Measurements from ENCODE around the gene ZC3HAV1L. TPM values are rescaled to one million over a fixed set of nuclear protein-coding genes. Genes with fewer than 3 reads are reported as not detected.

Gene ZC3HAV1L
- total RNA-seq, 1 experiment from 2014 or later = 34.2 TPM

- Histone ChIP-seq H4K20me1 (ENCODE audit: insufficient read depth) (no peaks in the 10 kb centered on the region), H2AFZ (no peak overlapping the region), H3K27me3 (ENCODE audit: insufficient read depth, low read depth) (no peaks in the 10 kb centered on the region), H3K4me2 (0 out of 2 replicates have a peak overlapping the region, but pooled peaks have one; percentile 17), H3K4me1 (replicated peaks; ENCODE audit: insufficient read depth) (no peaks in the 10 kb centered on the region; the same call in 1 of the 2 replicates), H3F3A (ENCODE audit: insufficient read depth, low read depth) (peaks cover 9% of the 10 kb centered on the region; the same call in 1 of the 2 replicates), H3K9me3 (ENCODE audit: insufficient read depth, low read depth) (no peaks in the 10 kb centered on the region), H3K4me3 (no peak overlapping the region), H3K36me3 (ENCODE audit: low read depth) (peaks cover 19% of the 10 kb centered on the region; the same call in 1 of the 2 replicates), H3K27ac (peak overlapping the region; percentile 25; the same call in 1 of the 2 replicates), H3K9me2 (ENCODE audit: insufficient read depth) (no peaks in the 10 kb centered on the region), H3K79me2 (ENCODE audit: low read depth) (no peaks in the 10 kb centered on the region)
- no TSS peak for BruUV-seq (replicated peaks)
- no peak for TF ChIP-seq EZH2 (IDR thresholded peaks at IDR 0.05; ENCODE audit: low read depth)
- TF ChIP-seq CTCF (conservative IDR thresholded peaks at IDR 0.05) = peak; percentile 93
- ChIA-PET CTCF (interaction anchor here (0.6 to 1.9 kb wide), 10 partner anchors 22 to 527 kb away, joined by 3 to 20 read pairs (median 3); a partner anchor contains a TSS), POLR2A (ENCODE audit: unreplicated experiment) (interaction anchor here (0.6 kb wide), 2 partner anchors 197 to 284 kb away, joined by 3 to 17 read pairs; partner anchors contain the start of gene LUC7L2)
- DNase-seq = peak; percentile 55 to 61
- intact Hi-C loops (cut with micrococcal nuclease; ENCODE audit: unreplicated experiment) = loop anchor here (1.0 to 10.0 kb wide), 7 partner anchors 41 to 1070 kb away; partner anchors contain the start of gene CREB3L2
Observed at GRCh38 chr7:139075031-139075652, 39.3 kb upstream of the ZC3HAV1L start.

GRCh38 chr7:139072796-139073195 lies 37.0 kb upstream of the ZC3HAV1L start:
- no peak for DNase-seq
- Histone ChIP-seq H3K9me3 (ENCODE audit: insufficient read depth, low read depth) (no peaks in the 10 kb centered on the region), H3K4me1 (replicated peaks; ENCODE audit: insufficient read depth) (no peaks in the 10 kb centered on the region; the same call in 1 of the 2 replicates), H2AFZ (no peak overlapping the region), H3F3A (ENCODE audit: insufficient read depth, low read depth) (peaks cover 9% of the 10 kb centered on the region; the same call in 1 of the 2 replicates), H3K9me2 (ENCODE audit: insufficient read depth) (no peaks in the 10 kb centered on the region), H3K36me3 (ENCODE audit: low read depth) (0 out of 2 replicates have a peak, but pooled peaks cover 12% of the 10 kb centered on the region), H4K20me1 (ENCODE audit: insufficient read depth) (no peaks in the 10 kb centered on the region), H3K27ac (no peak overlapping the region), H3K27me3 (ENCODE audit: insufficient read depth, low read depth) (no peaks in the 10 kb centered on the region), H3K4me3 (no peak overlapping the region), H3K4me2 (no peak overlapping the region), H3K79me2 (ENCODE audit: low read depth) (no peaks in the 10 kb centered on the region)
- intact Hi-C loops (cut with micrococcal nuclease; ENCODE audit: unreplicated experiment) = loop anchor here (10.0 kb wide), 2 partner anchors 932 to 1068 kb away; partner anchors contain the start of gene CREB3L2
- ChIA-PET POLR2A (ENCODE audit: unreplicated experiment) (no interaction called here), CTCF (no interaction called here)
- TF ChIP-seq CTCF (conservative IDR thresholded peaks at IDR 0.05) (no peak), EZH2 (IDR thresholded peaks at IDR 0.05; ENCODE audit: low read depth) (no peak)
- no TSS peak for BruUV-seq (replicated peaks)

- BruUV-seq (replicated peaks) = no TSS peak
- no peaks in the 10 kb centered on the region for H3K9me2 ChIP-seq (ENCODE audit: insufficient read depth)
- intact Hi-C loops (cut with micrococcal nuclease; ENCODE audit: unreplicated experiment) = loop anchor here (10.0 kb wide), 2 partner anchors 933 to 1067 kb away; partner anchors contain the start of gene CREB3L2
- H2AFZ ChIP-seq = no peak overlapping the region
- H3K9me3 ChIP-seq (ENCODE audit: insufficient read depth, low read depth) = no peaks in the 10 kb centered on the region
- no peak overlapping the region for H3K4me3 ChIP-seq
- no peak overlapping the region for H3K4me2 ChIP-seq
- no peaks in the 10 kb centered on the region for H3K79me2 ChIP-seq (ENCODE audit: low read depth)
- peaks cover 9% of the 10 kb centered on the region; the same call in 1 of the 2 replicates for H3F3A ChIP-seq (ENCODE audit: insufficient read depth, low read depth)
- no peaks in the 10 kb centered on the region; the same call in 1 of the 2 replicates for H3K4me1 ChIP-seq (replicated peaks; ENCODE audit: insufficient read depth)
- POLR2A ChIA-PET (ENCODE audit: unreplicated experiment) = no interaction called here
- CTCF ChIA-PET = no interaction called here
- 0 out of 2 replicates have a peak, but pooled peaks cover 12% of the 10 kb centered on the region for H3K36me3 ChIP-seq (ENCODE audit: low read depth)
- TF ChIP-seq CTCF (conservative IDR thresholded peaks at IDR 0.05) = no peak
- TF ChIP-seq EZH2 (IDR thresholded peaks at IDR 0.05; ENCODE audit: low read depth) = no peak
- no peaks in the 10 kb centered on the region for H3K27me3 ChIP-seq (ENCODE audit: insufficient read depth, low read depth)
- DNase-seq = no peak
- no peak overlapping the region for H3K27ac ChIP-seq
- H4K20me1 ChIP-seq (ENCODE audit: insufficient read depth) = no peaks in the 10 kb centered on the region
Observed at GRCh38 chr7:139071680-139072079, 35.8 kb upstream of the ZC3HAV1L start.
